T-helper 2 cell treated with Interferon-gamma antibody and Interleukin-4, amounts not matched to agents 5 μg/mL and 100 μg/mL, for 36 hours (primary cell): Measurements from ENCODE around the gene TREML4.

Source experiments
- DNase-seq: peaks from one replicate; pipeline ENCODE4 v3.0.0; 2021; ENCODE audit warnings: low spot score
- H3K27ac Mint-ChIP-seq: one replicate; pipeline ENCODE4 v1.8.0; 2021; ENCODE audit warnings: mild to moderate bottlenecking, mixed read lengths
- H3K27me3 Mint-ChIP-seq: one replicate; pipeline ENCODE4 v1.8.0; 2021; ENCODE audit warnings: low read depth, mixed read lengths
- H3K36me3 Mint-ChIP-seq: one replicate; pipeline ENCODE4 v1.8.0; 2021; ENCODE audit warnings: low read depth, mixed read lengths
- H3K4me1 Mint-ChIP-seq: one replicate; pipeline ENCODE4 v1.8.0; 2021; ENCODE audit warnings: low read depth, mixed read lengths
- H3K4me3 Mint-ChIP-seq: one replicate; pipeline ENCODE4 v1.8.0; 2022; ENCODE audit warnings: mild to moderate bottlenecking, moderate library complexity, mixed read lengths
- H3K9me3 Mint-ChIP-seq: one replicate; pipeline ENCODE4 v1.8.0; 2021; ENCODE audit warnings: mixed read lengths

The TREML4 gene

GRCh38 chr6:41194386-41194785 lies 33.8 kb upstream of the TREML4 start:
- Mint-ChIP-seq H3K4me3 (no peak overlapping the region), H3K36me3 (peaks cover 73% of the 10 kb centered on the region), H3K27me3 (no peaks in the 10 kb centered on the region), H3K27ac (no peak overlapping the region), H3K4me1 (peaks cover 19% of the 10 kb centered on the region), H3K9me3 (peaks cover 15% of the 10 kb centered on the region)
- DNase-seq, result no peak

GRCh38 chr6:41197234-41197633 lies 30.9 kb upstream of the TREML4 start:
- H3K36me3 Mint-ChIP-seq, result peaks cover 54% of the 10 kb centered on the region

GRCh38 chr6:41199552-41200246 lies 28.4 kb upstream of the TREML4 start:
- no peaks in the 10 kb centered on the region for H3K27me3 Mint-ChIP-seq
- peak; percentile 38 for DNase-seq
- H3K4me3 Mint-ChIP-seq, result peak overlapping the region; percentile 86
- peaks cover 51% of the 10 kb centered on the region for H3K4me1 Mint-ChIP-seq
- peaks cover 36% of the 10 kb centered on the region for H3K36me3 Mint-ChIP-seq
- peak overlapping the region; percentile 97 for H3K27ac Mint-ChIP-seq
- peaks cover 4% of the 10 kb centered on the region for H3K9me3 Mint-ChIP-seq

More at GRCh38 chr6:41197234-41197633, 30.9 kb upstream of the TREML4 start:
- peak overlapping the region; percentile 2 for H3K27ac Mint-ChIP-seq
- H3K27me3 Mint-ChIP-seq, result no peaks in the 10 kb centered on the region
- no peak overlapping the region for H3K4me3 Mint-ChIP-seq
- no peak for DNase-seq
- peaks cover 45% of the 10 kb centered on the region for H3K4me1 Mint-ChIP-seq
- H3K9me3 Mint-ChIP-seq, result no peaks in the 10 kb centered on the region

- Mint-ChIP-seq H3K36me3 (peaks cover 31% of the 10 kb centered on the region), H3K27ac (peak overlapping the region; percentile 97), H3K4me1 (peaks cover 48% of the 10 kb centered on the region), H3K4me3 (peak overlapping the region; percentile 86), H3K27me3 (no peaks in the 10 kb centered on the region), H3K9me3 (peaks cover 4% of the 10 kb centered on the region)
- DNase-seq, result peak; percentile 53
These were observed 27.8 kb upstream of the TREML4 start for GRCh38 chr6:41200296-41200900.

GRCh38 chr6:41200901-41201763 lies 27.0 kb upstream of the TREML4 start, which contains the start of gene TREML2:
Gene TREML2, minus strand, starts transcription at chr6:41201149. Its CDS starts 141 bp downstream, at chr6:41201008.
- DNase-seq, result peak; percentile 25
- H3K4me3 Mint-ChIP-seq, result peak within 1 kb of the TSS; percentile 86
- peaks cover 4% of the 10 kb centered on the region for H3K9me3 Mint-ChIP-seq
- peaks cover 26% of the 10 kb centered on the region for H3K36me3 Mint-ChIP-seq
- H3K27ac Mint-ChIP-seq, result peak within 1 kb of the TSS; percentile 97
- H3K27me3 Mint-ChIP-seq, result no peaks in the 10 kb centered on the region
- peaks cover 48% of the 10 kb centered on the region for H3K4me1 Mint-ChIP-seq

GRCh38 chr6:41201764-41202173 lies 26.4 kb upstream of the TREML4 start:
- DNase-seq, result no peak
- peaks cover 20% of the 10 kb centered on the region for H3K36me3 Mint-ChIP-seq
- H3K4me3 Mint-ChIP-seq, result peak overlapping the region; percentile 86
- peaks cover 48% of the 10 kb centered on the region for H3K4me1 Mint-ChIP-seq
- peak overlapping the region; percentile 97 for H3K27ac Mint-ChIP-seq
- peaks cover 4% of the 10 kb centered on the region for H3K9me3 Mint-ChIP-seq
- no peaks in the 10 kb centered on the region for H3K27me3 Mint-ChIP-seq

- Mint-ChIP-seq H3K4me1 (peaks cover 39% of the 10 kb centered on the region), H3K4me3 (no peak overlapping the region), H3K27ac (no peak overlapping the region), H3K36me3 (peaks cover 6% of the 10 kb centered on the region), H3K9me3 (peaks cover 9% of the 10 kb centered on the region), H3K27me3 (no peaks in the 10 kb centered on the region)
- no peak for DNase-seq
These were observed 24.0 kb upstream of the TREML4 start for GRCh38 chr6:41204156-41204555.

- H3K27me3 Mint-ChIP-seq, result peaks cover 21% of the 10 kb centered on the region
- H3K36me3 Mint-ChIP-seq, result peaks cover 1% of the 10 kb centered on the region
- no peak overlapping the region for H3K27ac Mint-ChIP-seq
- peaks cover 7% of the 10 kb centered on the region for H3K4me1 Mint-ChIP-seq
- H3K9me3 Mint-ChIP-seq, result peaks cover 10% of the 10 kb centered on the region
- DNase-seq, result no peak
- no peak overlapping the region for H3K4me3 Mint-ChIP-seq
These were observed 19.6 kb upstream of the TREML4 start for GRCh38 chr6:41208439-41209106.

- Mint-ChIP-seq H3K27me3 (peaks cover 30% of the 10 kb centered on the region), H3K36me3 (peaks cover 1% of the 10 kb centered on the region), H3K27ac (no peak overlapping the region), H3K4me1 (peaks cover 5% of the 10 kb centered on the region), H3K9me3 (peaks cover 15% of the 10 kb centered on the region), H3K4me3 (no peak overlapping the region)
- DNase-seq, result no peak
These were observed 18.4 kb upstream of the TREML4 start for GRCh38 chr6:41209547-41210320.

GRCh38 chr6:41214559-41215238 lies 13.4 kb upstream of the TREML4 start:
- H3K9me3 Mint-ChIP-seq, result peaks cover 16% of the 10 kb centered on the region
- H3K4me1 Mint-ChIP-seq, result peaks cover 5% of the 10 kb centered on the region
- H3K4me3 Mint-ChIP-seq, result no peak overlapping the region
- H3K27me3 Mint-ChIP-seq, result peaks cover 37% of the 10 kb centered on the region
- no peak overlapping the region for H3K27ac Mint-ChIP-seq
- no peak for DNase-seq
- H3K36me3 Mint-ChIP-seq, result no peaks in the 10 kb centered on the region

GRCh38 chr6:41215777-41216176 lies 12.4 kb upstream of the TREML4 start:
- Mint-ChIP-seq H3K36me3 (no peaks in the 10 kb centered on the region), H3K4me1 (peaks cover 3% of the 10 kb centered on the region), H3K27ac (no peak overlapping the region), H3K9me3 (peaks cover 16% of the 10 kb centered on the region), H3K4me3 (no peak overlapping the region), H3K27me3 (peaks cover 35% of the 10 kb centered on the region)
- DNase-seq, result no peak

GRCh38 chr6:41216616-41217015 lies 11.5 kb upstream of the TREML4 start:
- no peak for DNase-seq
- Mint-ChIP-seq H3K4me1 (peaks cover 3% of the 10 kb centered on the region), H3K4me3 (no peak overlapping the region), H3K9me3 (peaks cover 16% of the 10 kb centered on the region), H3K36me3 (no peaks in the 10 kb centered on the region), H3K27ac (no peak overlapping the region), H3K27me3 (peaks cover 29% of the 10 kb centered on the region)
